DOHH2 (cell line): ENCODE data around the gene AGBL4.

Experiments used
- H3F3A ChIP-seq: fragments of 200-600 bp; sonication (generic), shearing (Covaris generic); 2 replicates; pipeline ENCODE4 v1.6.0; 2016; ENCODE audit warnings: antibody characterized with exemption, mild to moderate bottlenecking; ENCODE audit not compliant: control insufficient read depth, insufficient read depth
- H3K27ac ChIP-seq: fragments of 200-600 bp; sonication (generic); 2 replicates; pipeline ENCODE4 v1.5.1; 2014; ENCODE audit warnings: low read depth, mild to moderate bottlenecking, low read length, moderate library complexity
- H3K27me3 ChIP-seq: fragments of 200-600 bp; sonication (generic); 2 replicates; pipeline ENCODE4 v1.6.1; 2014; ENCODE audit warnings: mild to moderate bottlenecking, low read length, mixed read lengths; ENCODE audit not compliant: control insufficient read depth
- H3K36me3 ChIP-seq: fragments of 200-600 bp; sonication (generic); 2 replicates; pipeline ENCODE4 v1.6.1; 2014; ENCODE audit warnings: mild to moderate bottlenecking, low read length, moderate library complexity, mixed read lengths; ENCODE audit not compliant: control insufficient read depth
- H3K4me1 ChIP-seq: fragments of 200-600 bp; sonication (generic); 2 replicates; pipeline ENCODE4 v1.6.1; 2014; ENCODE audit warnings: mild to moderate bottlenecking, low read length, mixed read lengths; ENCODE audit not compliant: control insufficient read depth
- H3K4me2 ChIP-seq: fragments of 200-600 bp; sonication (generic); 2 replicates; pipeline ENCODE4 v1.6.0; 2014; ENCODE audit warnings: mild to moderate bottlenecking, low read length, moderate library complexity
- H3K4me3 ChIP-seq: fragments of 200-600 bp; sonication (generic); 2 replicates; pipeline ENCODE4 v1.5.1; 2014; ENCODE audit warnings: mild to moderate bottlenecking, low read length, mixed read lengths
- H3K79me2 ChIP-seq: fragments of 200-600 bp; sonication (generic); 2 replicates; pipeline ENCODE4 v1.6.1; 2014; ENCODE audit warnings: mild to moderate bottlenecking, low read length, mixed read lengths; ENCODE audit not compliant: control insufficient read depth
- H3K9me2 ChIP-seq: fragments of 200-600 bp; sonication (generic); replicated peaks from 2 replicates; pipeline ENCODE4 v1.6.1; 2014; ENCODE audit warnings: mild to moderate bottlenecking, low read length, mixed read lengths; ENCODE audit not compliant: control insufficient read depth
- H3K9me3 ChIP-seq: fragments of 200-600 bp; sonication (generic); 2 replicates; pipeline ENCODE4 v1.6.1; 2014; ENCODE audit warnings: antibody characterized with exemption, low read length, mixed read lengths; ENCODE audit not compliant: control insufficient read depth, insufficient read depth
- H4K20me1 ChIP-seq: fragments of 200-600 bp; sonication (generic); 2 replicates; pipeline ENCODE4 v1.6.0; 2014; ENCODE audit warnings: low read depth, mild to moderate bottlenecking, antibody characterized with exemption, low read length, moderate library complexity; ENCODE audit not compliant: control insufficient read depth, insufficient read depth
- EZH2phosphoT487 ChIP-seq: fragments of 200-600 bp; sonication (generic); IDR thresholded peaks from 2 replicates; pipeline ENCODE4 v1.6.1; 2017; ENCODE audit warnings: borderline replicate concordance, mild to moderate bottlenecking, antibody characterized with exemption, low read length, moderate library complexity, mixed read lengths
- TF ChIP-seq, protein P1 (sequence below): fragments of 200-600 bp; sonication (generic); IDR thresholded peaks from one replicate; pipeline ENCODE4 v1.5.1; 2014; ENCODE audit warnings: antibody characterized with exemption, mild to moderate bottlenecking, low read depth, low read length; ENCODE audit not compliant: poor library complexity, severe bottlenecking

AGBL4 gene

GRCh38 chr1:48488721-48489120 lies 1535.0 kb downstream of the AGBL4 start:
- Histone ChIP-seq H3K4me3 (no peak overlapping the region), H3K27ac (no peak overlapping the region), H3K79me2 (no peaks in the 10 kb centered on the region), H3K4me1 (no peaks in the 10 kb centered on the region), H3F3A (no peaks in the 10 kb centered on the region), H3K9me3 (no peaks in the 10 kb centered on the region), H4K20me1 (no peaks in the 10 kb centered on the region), H3K27me3 (no peaks in the 10 kb centered on the region), H3K36me3 (no peaks in the 10 kb centered on the region), H3K4me2 (no peak overlapping the region), H3K9me2 (no peaks in the 10 kb centered on the region)
- no peak for TF ChIP-seq EZH2phosphoT487
- TF ChIP-seq, protein P1, sequence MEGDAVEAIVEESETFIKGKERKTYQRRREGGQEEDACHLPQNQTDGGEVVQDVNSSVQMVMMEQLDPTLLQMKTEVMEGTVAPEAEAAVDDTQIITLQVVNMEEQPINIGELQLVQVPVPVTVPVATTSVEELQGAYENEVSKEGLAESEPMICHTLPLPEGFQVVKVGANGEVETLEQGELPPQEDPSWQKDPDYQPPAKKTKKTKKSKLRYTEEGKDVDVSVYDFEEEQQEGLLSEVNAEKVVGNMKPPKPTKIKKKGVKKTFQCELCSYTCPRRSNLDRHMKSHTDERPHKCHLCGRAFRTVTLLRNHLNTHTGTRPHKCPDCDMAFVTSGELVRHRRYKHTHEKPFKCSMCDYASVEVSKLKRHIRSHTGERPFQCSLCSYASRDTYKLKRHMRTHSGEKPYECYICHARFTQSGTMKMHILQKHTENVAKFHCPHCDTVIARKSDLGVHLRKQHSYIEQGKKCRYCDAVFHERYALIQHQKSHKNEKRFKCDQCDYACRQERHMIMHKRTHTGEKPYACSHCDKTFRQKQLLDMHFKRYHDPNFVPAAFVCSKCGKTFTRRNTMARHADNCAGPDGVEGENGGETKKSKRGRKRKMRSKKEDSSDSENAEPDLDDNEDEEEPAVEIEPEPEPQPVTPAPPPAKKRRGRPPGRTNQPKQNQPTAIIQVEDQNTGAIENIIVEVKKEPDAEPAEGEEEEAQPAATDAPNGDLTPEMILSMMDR, result no peak
